Measurements from ENCODE around the gene NHLH2. TPM values are rescaled to one million over a fixed set of nuclear protein-coding genes. Genes with fewer than 3 reads are reported as not detected.

NHLH2 gene
- polyA plus RNA-seq, 10 donors: 0.04 to 0.15 (median 0.11) TPM; not detected in 6

DNA sequence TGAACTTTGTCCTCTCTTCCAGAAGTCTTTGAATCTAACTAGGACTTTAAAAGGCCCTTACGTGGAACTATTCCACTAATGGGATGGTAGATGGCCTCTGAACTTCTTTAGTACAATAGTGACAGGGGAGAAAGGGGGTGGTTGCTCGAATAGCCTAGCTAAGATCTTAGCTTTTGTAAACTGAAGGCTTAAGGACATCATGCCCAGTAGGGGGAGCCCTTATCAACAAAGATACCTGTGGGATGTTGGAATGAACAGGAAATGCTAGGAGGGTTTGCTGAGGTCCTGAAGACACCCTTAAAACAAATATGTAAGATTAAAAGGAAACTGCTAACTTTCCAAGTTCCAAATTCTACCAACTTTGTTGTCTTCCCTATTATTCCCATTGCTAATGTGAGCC, 33.2 kb downstream of the NHLH2 start:
- DNase-seq: peak; percentile 49 to 66 (median 54)

DNA sequence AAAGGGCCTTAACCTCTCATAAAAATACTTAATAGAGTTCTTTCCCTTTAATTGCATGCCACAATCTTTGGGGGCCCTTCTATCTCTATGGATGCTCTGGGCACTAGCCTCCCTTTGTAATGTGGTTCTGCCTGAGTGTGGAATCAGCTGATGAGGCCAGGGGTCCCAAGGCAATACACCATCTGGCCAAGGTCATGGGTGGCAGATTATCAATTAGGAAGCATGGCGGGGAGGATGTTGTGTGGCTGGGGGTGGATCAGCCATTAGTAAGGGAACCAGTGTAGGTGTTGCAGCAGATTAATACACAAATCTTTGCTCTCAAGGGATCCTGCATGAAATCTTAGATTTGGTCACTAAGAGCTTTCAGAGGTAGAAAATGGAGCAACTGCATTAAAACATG, 35.3 kb downstream of the NHLH2 start:
- no peak for DNase-seq

DNA sequence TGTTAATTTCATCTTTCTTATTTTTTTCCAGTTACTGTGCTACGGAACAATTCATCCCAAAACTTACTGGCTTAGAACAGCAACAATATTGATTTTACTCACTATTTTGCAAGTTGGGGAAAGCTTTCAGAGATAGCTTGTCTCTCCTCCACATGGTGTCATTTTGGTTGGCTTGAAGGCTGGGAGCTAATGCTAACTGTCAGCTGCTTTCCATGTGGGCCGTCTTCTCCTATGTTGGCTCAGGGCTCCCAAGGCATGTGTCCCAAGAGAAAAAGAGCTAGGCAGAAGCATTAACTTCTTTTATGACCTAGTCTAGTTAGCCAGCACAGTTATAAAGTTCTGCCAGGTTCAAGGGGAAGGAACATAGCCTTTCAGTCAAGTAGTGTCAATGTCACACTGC, 38.5 kb downstream of the NHLH2 start:
- DNase-seq: no peak

DNA sequence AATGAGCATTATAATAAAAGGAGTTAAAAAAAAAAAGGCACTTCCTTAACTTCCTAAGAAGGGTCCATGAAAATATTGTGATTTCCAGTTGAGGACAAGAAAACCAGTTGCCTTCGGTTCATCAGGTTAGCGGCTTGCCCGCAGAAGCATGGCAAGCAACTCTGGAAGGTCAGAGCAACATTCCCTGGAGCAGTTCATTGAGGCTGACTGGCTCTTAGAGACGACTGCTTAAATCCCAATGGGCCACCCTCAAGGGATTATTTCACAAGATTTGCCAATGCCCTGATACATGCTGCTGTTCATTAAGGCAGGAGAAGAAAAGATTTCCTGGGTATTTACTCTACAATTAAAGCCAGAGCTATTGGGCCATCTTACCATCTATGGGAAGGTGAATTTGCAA, 43.4 kb downstream of the NHLH2 start:
- no peak for DNase-seq

DNA sequence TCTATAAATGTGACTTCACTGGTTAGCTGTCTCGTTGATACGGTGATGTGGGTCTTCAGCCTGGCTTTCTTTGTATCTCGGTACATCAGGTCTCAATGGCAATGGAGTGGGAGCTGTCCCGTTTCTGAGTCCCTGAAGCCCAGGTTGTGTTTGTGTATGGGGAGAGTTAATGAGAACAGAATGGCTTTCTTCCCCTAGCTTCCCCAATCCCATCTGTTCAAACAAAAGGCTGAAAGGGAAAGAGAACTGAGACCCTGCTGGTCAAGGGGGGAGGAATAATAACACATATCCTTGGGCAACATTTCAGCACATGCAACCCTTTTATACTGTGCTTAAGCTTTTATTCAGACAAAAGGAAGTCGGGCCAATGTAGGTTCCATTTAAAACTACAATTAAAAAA, 44.0 kb downstream of the NHLH2 start:
- no peak for DNase-seq

DNA sequence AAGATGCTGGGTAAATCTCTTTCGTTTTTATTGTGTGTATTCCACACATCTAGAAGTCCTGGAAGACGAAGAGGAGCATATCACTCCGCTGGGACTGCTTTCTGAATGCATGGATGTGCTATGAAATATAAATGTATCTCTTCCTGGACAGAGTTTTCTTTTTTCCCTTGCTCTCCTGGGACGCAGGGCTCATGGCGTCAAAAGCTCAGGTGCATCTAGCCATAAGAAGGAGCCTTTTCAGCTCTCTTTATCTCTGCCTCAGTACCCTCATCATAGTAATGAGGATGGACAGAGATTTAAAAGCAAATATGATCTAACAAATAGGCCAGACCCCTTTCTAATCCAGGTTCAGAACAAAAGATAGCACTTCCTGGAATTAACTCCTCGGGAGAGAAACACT, 44.9 kb downstream of the NHLH2 start:
- no peak for DNase-seq

DNA sequence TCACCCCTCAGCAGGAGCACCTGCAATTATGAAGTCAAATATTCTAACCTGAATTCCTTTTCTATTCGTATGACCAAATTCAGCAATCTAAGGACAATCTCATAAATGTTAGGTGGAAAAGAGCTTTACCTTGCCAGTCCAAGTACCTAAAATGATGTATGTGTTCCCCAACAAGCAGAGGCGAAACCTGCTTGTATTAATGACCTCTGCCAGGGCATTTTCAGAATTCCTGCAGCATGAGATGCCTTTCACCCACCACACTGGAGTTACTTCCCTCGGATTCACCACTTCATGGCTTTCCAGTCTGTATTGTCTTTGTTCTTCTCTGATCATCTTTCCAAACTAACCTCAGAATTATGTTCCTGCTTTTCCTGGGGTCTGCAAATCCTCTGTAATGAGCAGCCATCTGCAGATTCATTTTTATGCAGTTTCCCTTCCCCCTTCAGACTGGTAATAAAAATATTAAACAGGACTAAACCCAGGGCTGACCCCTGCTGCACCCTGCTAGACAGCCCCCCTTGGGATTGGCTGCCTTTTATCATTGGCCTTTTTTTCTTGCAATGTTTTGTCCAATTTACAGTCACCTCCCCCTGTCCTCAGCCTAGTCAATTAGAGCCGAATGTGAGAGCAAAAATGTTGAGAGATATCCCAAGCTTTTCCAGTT, 45.8 kb downstream of the NHLH2 start:
- DNase-seq: no peak

DNA sequence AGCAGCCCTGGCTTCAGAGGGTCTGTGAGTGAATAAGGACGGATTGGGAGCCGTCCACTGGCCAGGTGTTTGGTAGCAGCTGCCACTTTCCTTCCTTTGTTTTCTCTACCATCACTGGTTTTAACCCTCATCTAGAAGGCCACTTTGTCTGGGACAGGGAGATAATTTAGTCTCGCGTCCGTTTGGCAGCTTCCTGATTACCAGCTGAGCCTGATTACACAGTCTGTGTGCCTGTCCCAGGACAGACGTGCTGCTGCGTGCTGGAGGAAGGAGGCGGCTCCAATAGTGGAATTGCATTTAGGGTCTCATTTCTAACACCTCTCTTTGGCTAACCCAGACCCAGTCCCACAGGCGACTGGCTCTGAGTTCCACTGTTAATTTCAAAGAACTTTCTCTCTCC, 47.8 kb downstream of the NHLH2 start:
- DNase-seq: no peak

DNA sequence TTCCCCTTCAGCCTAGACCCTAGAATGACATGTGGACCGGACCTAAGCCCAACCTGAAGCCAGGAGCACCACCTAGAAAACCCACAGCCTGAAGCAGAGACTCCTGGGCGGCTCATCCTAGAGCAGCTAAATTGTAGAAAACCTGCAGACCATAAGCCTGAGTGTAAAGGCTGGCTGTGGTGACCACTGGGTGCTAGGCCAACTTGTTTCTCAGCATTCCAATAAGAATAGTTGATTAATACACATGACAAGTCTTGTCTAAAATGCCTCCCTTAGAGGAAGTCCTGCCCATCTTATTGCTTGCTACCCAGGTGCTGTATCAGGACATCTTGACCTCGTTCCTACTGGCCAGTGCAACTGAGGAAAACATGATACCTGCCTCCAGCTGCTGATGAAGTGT, 49.1 kb downstream of the NHLH2 start:
- no peak for DNase-seq

DNA sequence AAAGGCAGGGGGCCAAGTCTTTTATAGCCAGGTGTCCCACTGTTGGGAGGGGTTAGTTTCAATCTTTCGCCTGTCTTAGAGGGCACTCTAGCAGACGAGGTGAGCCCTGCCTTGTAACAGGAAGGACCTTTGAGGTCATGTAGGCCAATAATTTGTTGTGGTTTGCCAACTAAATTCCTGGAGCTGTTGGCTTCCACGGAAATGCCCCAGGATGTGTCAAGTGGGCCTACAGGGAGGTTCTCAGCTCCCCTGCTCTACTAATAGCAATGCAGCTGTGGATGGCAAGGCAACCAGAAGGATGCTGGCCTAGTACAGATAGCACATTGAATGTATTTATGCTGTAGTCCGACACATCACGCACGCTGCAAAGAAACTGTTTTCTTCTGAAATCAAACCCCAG, 50.1 kb downstream of the NHLH2 start:
- DNase-seq: no peak

DNA sequence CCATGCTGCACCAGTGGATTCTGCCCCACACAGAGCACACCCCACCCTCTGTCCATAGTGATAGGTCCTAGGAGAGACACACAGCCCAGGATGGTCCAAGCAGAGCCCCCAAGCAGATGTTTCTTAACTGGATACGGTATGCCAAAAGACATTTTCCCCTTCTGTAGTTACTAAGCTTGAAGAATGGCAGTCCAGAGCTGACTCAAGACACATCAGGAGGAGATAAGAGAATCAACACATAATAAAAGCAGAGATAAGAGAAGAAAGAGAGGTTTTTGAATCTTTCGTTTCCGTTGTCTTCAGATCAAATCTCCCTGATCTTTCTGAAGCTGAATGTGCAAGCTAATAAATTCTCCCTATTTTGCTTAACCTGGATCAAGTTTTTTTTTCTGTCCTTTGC, 50.6 kb downstream of the NHLH2 start:
- no peak for DNase-seq

Other genes with a start within 250 kb of the NHLH2 start
- 10 to 100 TPM in 1 of 10 donors, 1 to 10 TPM in 9; 6.0 to 12.0 (median 7.8) TPM for gene VANGL1, start 199.2 kb downstream of the NHLH2 start, polyA plus RNA-seq (ENCODE audit: insufficient read length in 10 of 10)
- gene CASQ2, start 72.4 kb downstream of the NHLH2 start, polyA plus RNA-seq (ENCODE audit: insufficient read length in 10 of 10): 1,000 to 10,000 TPM in 1 of 10 donors, 100 to 1,000 TPM in 9; 380 to 1,031 (median 752) TPM
- gene SLC22A15, start 135.4 kb upstream of the NHLH2 start, polyA plus RNA-seq (ENCODE audit: insufficient read length in 10 of 10): 1 to 10 TPM in 2 of 10 donors, under 1 TPM in 8; 0.38 to 1.2 (median 0.55) TPM

Data from muscle of back (tissue), 11 donors.